HCT116 (cell line): Measurements from ENCODE around the gene HIVEP3. TPM values are rescaled to one million over a fixed set of nuclear protein-coding genes. Genes with fewer than 3 reads are reported as not detected.

ENCODE experiments used
- ATAC-seq: fragments of 200-7000 bp; cut with Tn5 transposase; 2 replicates; pipeline ENCODE4 v1.9.1; 2020; ENCODE audit warnings: mild to moderate bottlenecking, moderate library complexity
- BruUV-seq: library from RNA; stranded (reverse); fragments of 400-500 nt; replicated peaks from 2 replicates; lab custom pipeline; 2021; lab: Mats Ljungman, UMichigan
- CTCF ChIA-PET: fragments of 300-600 bp; sonication (Branson Sonifier 250); formaldehyde crosslinking; loops from one replicate; lab custom pipeline; 2021; ENCODE audit warnings: antibody characterized with exemption; lab: Charles Lee
- POLR2A ChIA-PET: fragments of 300-600, 350-600 bp; sonication (Branson Sonifier 250); formaldehyde crosslinking; loops from one replicate; lab custom pipeline; 2021; ENCODE audit warnings: antibody characterized with exemption; lab: Charles Lee
- RAD21 ChIA-PET, 2 experiments: fragments of 300-600 bp; sonication (Branson Sonifier 250); formaldehyde crosslinking; loops; one replicate each; lab custom pipeline; 2023; ENCODE audit warnings: low total read pairs in 2 of 2; ENCODE audit not compliant: uncharacterized antibody in 2 of 2, unreplicated experiment in 2 of 2, low non-redundant PET in 1 of 2; lab: Charles Lee
- DNase-seq: peaks from one replicate; pipeline ENCODE4 v3.0.0-alpha.2; 2010; ENCODE audit warnings: low read depth, low spot score
- H2AFZ ChIP-seq: fragments of 200-600 bp; shearing (Covaris generic), sonication (generic); 2 replicates; pipeline ENCODE4 v1.6.1; 2017; ENCODE audit warnings: low read depth, mixed run types, mixed read lengths, antibody characterized with exemption, low read length; ENCODE audit not compliant: poor library complexity, severe bottlenecking
- H3K27ac ChIP-seq: 2 replicates; pipeline ENCODE4 v1.5.1; 2012; ENCODE audit warnings: low read depth, low read length
- H3K27me3 ChIP-seq: fragments of 200-600 bp; sonication (generic); 2 replicates; pipeline ENCODE4 v1.6.1; 2016; ENCODE audit warnings: mixed run types, low read length, mixed read lengths; ENCODE audit not compliant: insufficient read depth
- H3K36me3 ChIP-seq, 2 experiments: fragments of 200-500 bp in 1 of 2; fragments of 200-600 bp in 1 of 2; sonication (Bioruptor generic) in 1 of 2; sonication (generic) in 1 of 2; 2 replicates each; pipeline versions ENCODE4 v1.5.1 to v1.6.1; 2014 to 2016; ENCODE audit warnings: low read length in 2 of 2, inconsistent platforms in 1 of 2, mixed read lengths in 1 of 2, mixed run types in 1 of 2; ENCODE audit not compliant: insufficient read depth in 2 of 2, control insufficient read depth in 1 of 2
- H3K4me1 ChIP-seq, 2 experiments: fragments of 200-600 bp in 1 of 2; sonication (generic) in 1 of 2; 2 replicates each; pipeline versions ENCODE4 v1.5.1 to v1.6.1; 2012 to 2017; ENCODE audit warnings: low read length in 2 of 2, inconsistent platforms in 1 of 2, mild to moderate bottlenecking in 1 of 2, mixed read lengths in 1 of 2, mixed run types in 1 of 2, moderate library complexity in 1 of 2; ENCODE audit not compliant: insufficient read depth in 2 of 2, control insufficient read depth in 1 of 2
- H3K4me2 ChIP-seq: fragments of 200-600 bp; sonication (generic); 2 replicates; pipeline ENCODE4 v1.6.1; 2017; ENCODE audit warnings: mixed run types, low read length, mixed read lengths
- H3K4me3 ChIP-seq, 2 experiments: fragments of 200-600 bp in 1 of 2; sonication (generic) in 1 of 2; replicated peaks in 1 of 2; 2 replicates each; pipeline ENCODE4 v1.5.1; 2011 to 2016; ENCODE audit warnings: low read length in 2 of 2, control low read depth in 1 of 2, low read depth in 1 of 2, mild to moderate bottlenecking in 1 of 2, mixed read lengths in 1 of 2, mixed run types in 1 of 2
- H3K79me2 ChIP-seq: fragments of 200-600 bp; sonication (generic); 2 replicates; pipeline ENCODE4 v1.6.1; 2017; ENCODE audit warnings: mild to moderate bottlenecking, mixed run types, low read length, moderate library complexity, mixed read lengths; ENCODE audit not compliant: insufficient read depth
- H3K9ac ChIP-seq: fragments of 200-600 bp; sonication (generic); 2 replicates; pipeline ENCODE4 v1.6.1; 2016; ENCODE audit warnings: low read length, mixed read lengths
- H3K9me2 ChIP-seq: fragments of 200-600 bp; sonication (generic), shearing (Covaris generic); 2 replicates; pipeline ENCODE4 v1.6.1; 2017; ENCODE audit warnings: mixed run types, mild to moderate bottlenecking, moderate library complexity; ENCODE audit not compliant: insufficient read depth
- H3K9me3 ChIP-seq, 2 experiments: fragments of 200-500 bp in 1 of 2; fragments of 200-600 bp in 1 of 2; sonication (Bioruptor generic) in 1 of 2; sonication (generic) in 1 of 2; 2 replicates each; pipeline ENCODE4 v1.6.1; 2014 to 2017; ENCODE audit warnings: low read length in 2 of 2, mixed read lengths in 2 of 2, inconsistent platforms in 1 of 2, low read depth in 1 of 2, mild to moderate bottlenecking in 1 of 2, mixed run types in 1 of 2, moderate library complexity in 1 of 2; ENCODE audit not compliant: control insufficient read depth in 1 of 2, insufficient read depth in 1 of 2
- H4K20me1 ChIP-seq: fragments of 200-600 bp; sonication (generic), shearing (Covaris generic); 2 replicates; pipeline ENCODE4 v1.6.1; 2017; ENCODE audit warnings: mixed run types, mild to moderate bottlenecking, moderate library complexity; ENCODE audit not compliant: insufficient read depth
- EGR1 ChIP-seq: IDR thresholded peaks from 2 replicates; pipeline ENCODE4 v1.6.1; 2012; ENCODE audit warnings: low read depth
- ELF1 ChIP-seq: IDR thresholded peaks from 2 replicates; pipeline ENCODE4 v1.6.1; 2012; ENCODE audit warnings: low read depth, borderline replicate concordance
- FOSL1 ChIP-seq: IDR thresholded peaks from 2 replicates; pipeline ENCODE4 v1.6.1; 2012; ENCODE audit warnings: low read depth
- JUND ChIP-seq: IDR thresholded peaks from 2 replicates; pipeline ENCODE4 v1.6.1; 2012
- SIN3A ChIP-seq: IDR thresholded peaks from 2 replicates; pipeline ENCODE4 v1.6.1; 2012; ENCODE audit warnings: low read depth
- SRF ChIP-seq: IDR thresholded peaks from 2 replicates; pipeline ENCODE4 v1.6.1; 2012; ENCODE audit warnings: low read depth
- YY1 ChIP-seq: IDR thresholded peaks from 2 replicates; pipeline ENCODE4 v1.6.1; 2011; ENCODE audit warnings: low read length, low read depth, moderate library complexity, mild to moderate bottlenecking; ENCODE audit not compliant: insufficient replicate concordance; ENCODE audit errors: extremely low read depth
- intact Hi-C: fragments of 100-400 bp; cut with micrococcal nuclease; formaldehyde crosslinking; loops from 2 replicates; pipeline ENCODE4 v1.10.0; 2022
- total RNA-seq: library from RNA; stranded (reverse); gene quantifications from one replicate; pipeline ENCODE4 v1.2.1, GENCODE V29; 2021; ENCODE audit not compliant: unreplicated experiment
- TF ChIP-seq, protein P1 (sequence below): IDR thresholded peaks from 2 replicates; pipeline ENCODE4 v1.6.1; 2012
- TF ChIP-seq, protein P2 (sequence below): IDR thresholded peaks from 2 replicates; pipeline ENCODE4 v1.6.1; 2012; ENCODE audit warnings: low read depth
- TF ChIP-seq, protein P3 (sequence below), 3 experiments: fragments of 200-600 bp in 1 of 3; sonication (generic) in 1 of 3; IDR thresholded peaks in 2 of 3; conservative IDR thresholded peaks in 1 of 3; 2 replicates each; pipeline ENCODE4 v1.5.1; 2012 to 2017; ENCODE audit warnings: low read depth in 2 of 3, low read length in 2 of 3, antibody characterized with exemption in 1 of 3, borderline replicate concordance in 1 of 3, control low read depth in 1 of 3, mild to moderate bottlenecking in 1 of 3, mixed read lengths in 1 of 3, mixed run types in 1 of 3, moderate library complexity in 1 of 3; ENCODE audit not compliant: insufficient read depth in 1 of 3

The HIVEP3 gene
- total RNA-seq, 1 experiment from 2014 or later, result 7.1 TPM

DNA sequence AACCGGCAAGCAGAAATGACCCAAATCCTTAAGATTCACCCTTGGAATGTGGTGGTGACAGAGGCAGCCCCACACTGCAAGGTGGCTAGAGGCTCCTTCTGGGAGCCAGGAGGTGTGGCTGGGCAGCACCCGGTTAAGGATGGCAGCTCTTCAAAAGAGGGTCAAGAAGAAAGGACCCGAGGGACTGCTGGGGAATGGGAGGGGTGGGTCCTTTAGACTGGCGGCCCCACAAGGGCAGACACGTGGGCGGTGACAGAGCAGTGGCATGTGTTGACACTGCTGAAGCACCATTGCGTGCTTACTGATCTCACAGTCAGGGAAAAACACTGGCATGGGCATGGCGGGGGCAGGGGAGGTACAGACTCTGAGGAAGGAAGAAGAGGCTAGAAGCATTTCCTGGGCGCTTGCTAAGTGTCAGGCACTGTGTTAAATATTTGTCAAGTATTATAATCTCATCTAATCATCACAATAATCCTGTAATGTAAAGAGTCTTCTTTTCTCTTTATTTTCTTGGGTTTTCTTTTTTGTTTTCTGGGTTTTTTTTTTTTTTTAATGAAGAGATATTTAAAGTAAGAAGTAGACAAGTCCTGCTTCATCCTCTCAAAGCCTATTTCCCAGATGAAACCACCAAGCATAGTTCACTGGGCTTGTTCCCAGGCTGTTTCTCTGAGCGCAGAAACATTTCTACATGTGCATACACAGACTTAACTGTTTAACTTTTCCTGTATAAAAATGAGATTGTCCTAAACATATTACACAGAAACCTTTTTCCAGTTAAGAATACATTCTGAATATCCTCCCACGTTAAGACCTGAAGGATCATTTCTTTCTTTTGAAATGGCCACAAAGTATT is 268.5 kb downstream of the HIVEP3 start:
- Histone ChIP-seq H3K9me3 (no peaks in the 10 kb centered on the region), H3K4me2 (peak overlapping the region; percentile 50), H3K9me2 (no peaks in the 10 kb centered on the region), H3K36me3 (no peaks in the 10 kb centered on the region), H3K79me2 (no peaks in the 10 kb centered on the region), H2AFZ (no peak overlapping the region), H3K4me1 (peaks cover 13 to 14% of the 10 kb centered on the region in 2 experiments; a peak in 3 of 4 replicates), H3K27ac (no peak overlapping the region), H3K9ac (no peak overlapping the region), H3K27me3 (no peaks in the 10 kb centered on the region), H4K20me1 (no peaks in the 10 kb centered on the region), H3K4me3 (no peak overlapping the region)
- intact Hi-C loops, result no loop called here
- TF ChIP-seq EGR1, result peak; percentile 65
- TF ChIP-seq, protein P1, sequence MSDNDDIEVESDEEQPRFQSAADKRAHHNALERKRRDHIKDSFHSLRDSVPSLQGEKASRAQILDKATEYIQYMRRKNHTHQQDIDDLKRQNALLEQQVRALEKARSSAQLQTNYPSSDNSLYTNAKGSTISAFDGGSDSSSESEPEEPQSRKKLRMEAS, result peak; percentile 64
- TF ChIP-seq FOSL1, result no peak
- DNase-seq (no peak), ATAC-seq (peak; percentile 71)
- BruUV-seq, result no TSS peak
- ChIA-PET POLR2A (no interaction called here), RAD21 (no interaction called here), CTCF (no interaction called here)

DNA sequence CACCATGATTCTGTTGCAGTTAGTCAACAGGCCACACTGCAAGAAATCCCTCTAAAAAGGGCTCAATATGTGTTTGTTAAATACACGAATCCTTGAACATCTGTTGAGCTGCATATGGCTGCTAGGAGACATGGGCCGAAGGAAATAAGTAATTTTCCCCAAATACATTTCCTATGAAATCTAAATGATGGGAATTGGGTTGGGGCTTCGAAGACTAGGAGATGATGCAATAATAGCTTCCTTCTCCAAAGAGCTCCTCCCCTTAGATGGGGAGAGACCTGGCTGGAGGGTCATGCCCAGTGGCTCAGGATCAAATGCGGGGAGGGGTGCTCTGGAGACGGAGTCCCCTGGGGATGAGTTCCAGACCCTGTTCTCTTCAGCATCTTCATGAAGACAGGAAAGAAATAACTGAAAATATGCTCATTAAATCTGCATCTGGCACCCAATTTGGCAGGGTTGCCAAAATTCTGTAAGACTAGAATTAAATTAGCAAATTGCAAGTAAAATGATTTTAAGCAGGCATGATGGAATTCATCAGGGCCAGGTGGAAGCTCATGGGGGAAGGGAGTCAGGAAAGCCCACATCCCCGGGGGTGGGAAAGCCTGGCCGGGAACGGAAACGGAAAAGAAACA is 269.2 kb downstream of the HIVEP3 start:
- no peak for DNase-seq
- no peak overlapping the region for H3K27ac ChIP-seq
- no peak overlapping the region for H3K4me3 ChIP-seq
- H3K9me3 ChIP-seq, result no peaks in the 10 kb centered on the region
- ATAC-seq, result no peak
- H3K4me2 ChIP-seq, result peak overlapping the region; percentile 50
- H4K20me1 ChIP-seq, result no peaks in the 10 kb centered on the region
- ChIA-PET RAD21 (no interaction called here), POLR2A (no interaction called here), CTCF (no interaction called here)
- H3K4me1 ChIP-seq, result peaks cover 13 to 14% of the 10 kb centered on the region in 2 experiments; a peak in 3 of 4 replicates
- no peaks in the 10 kb centered on the region for H3K9me2 ChIP-seq
- H3K9ac ChIP-seq, result no peak overlapping the region
- H2AFZ ChIP-seq, result no peak overlapping the region
- intact Hi-C loops, result no loop called here
- BruUV-seq, result no TSS peak
- H3K36me3 ChIP-seq, result no peaks in the 10 kb centered on the region
- no peaks in the 10 kb centered on the region for H3K79me2 ChIP-seq
- H3K27me3 ChIP-seq, result no peaks in the 10 kb centered on the region
- TF ChIP-seq YY1 (no peak), JUND (no peak), SIN3A (no peak), ELF1 (no peak), SRF (no peak)
- TF ChIP-seq, protein P2, sequence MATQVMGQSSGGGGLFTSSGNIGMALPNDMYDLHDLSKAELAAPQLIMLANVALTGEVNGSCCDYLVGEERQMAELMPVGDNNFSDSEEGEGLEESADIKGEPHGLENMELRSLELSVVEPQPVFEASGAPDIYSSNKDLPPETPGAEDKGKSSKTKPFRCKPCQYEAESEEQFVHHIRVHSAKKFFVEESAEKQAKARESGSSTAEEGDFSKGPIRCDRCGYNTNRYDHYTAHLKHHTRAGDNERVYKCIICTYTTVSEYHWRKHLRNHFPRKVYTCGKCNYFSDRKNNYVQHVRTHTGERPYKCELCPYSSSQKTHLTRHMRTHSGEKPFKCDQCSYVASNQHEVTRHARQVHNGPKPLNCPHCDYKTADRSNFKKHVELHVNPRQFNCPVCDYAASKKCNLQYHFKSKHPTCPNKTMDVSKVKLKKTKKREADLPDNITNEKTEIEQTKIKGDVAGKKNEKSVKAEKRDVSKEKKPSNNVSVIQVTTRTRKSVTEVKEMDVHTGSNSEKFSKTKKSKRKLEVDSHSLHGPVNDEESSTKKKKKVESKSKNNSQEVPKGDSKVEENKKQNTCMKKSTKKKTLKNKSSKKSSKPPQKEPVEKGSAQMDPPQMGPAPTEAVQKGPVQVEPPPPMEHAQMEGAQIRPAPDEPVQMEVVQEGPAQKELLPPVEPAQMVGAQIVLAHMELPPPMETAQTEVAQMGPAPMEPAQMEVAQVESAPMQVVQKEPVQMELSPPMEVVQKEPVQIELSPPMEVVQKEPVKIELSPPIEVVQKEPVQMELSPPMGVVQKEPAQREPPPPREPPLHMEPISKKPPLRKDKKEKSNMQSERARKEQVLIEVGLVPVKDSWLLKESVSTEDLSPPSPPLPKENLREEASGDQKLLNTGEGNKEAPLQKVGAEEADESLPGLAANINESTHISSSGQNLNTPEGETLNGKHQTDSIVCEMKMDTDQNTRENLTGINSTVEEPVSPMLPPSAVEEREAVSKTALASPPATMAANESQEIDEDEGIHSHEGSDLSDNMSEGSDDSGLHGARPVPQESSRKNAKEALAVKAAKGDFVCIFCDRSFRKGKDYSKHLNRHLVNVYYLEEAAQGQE, result no peak
- TF ChIP-seq, protein P3, sequence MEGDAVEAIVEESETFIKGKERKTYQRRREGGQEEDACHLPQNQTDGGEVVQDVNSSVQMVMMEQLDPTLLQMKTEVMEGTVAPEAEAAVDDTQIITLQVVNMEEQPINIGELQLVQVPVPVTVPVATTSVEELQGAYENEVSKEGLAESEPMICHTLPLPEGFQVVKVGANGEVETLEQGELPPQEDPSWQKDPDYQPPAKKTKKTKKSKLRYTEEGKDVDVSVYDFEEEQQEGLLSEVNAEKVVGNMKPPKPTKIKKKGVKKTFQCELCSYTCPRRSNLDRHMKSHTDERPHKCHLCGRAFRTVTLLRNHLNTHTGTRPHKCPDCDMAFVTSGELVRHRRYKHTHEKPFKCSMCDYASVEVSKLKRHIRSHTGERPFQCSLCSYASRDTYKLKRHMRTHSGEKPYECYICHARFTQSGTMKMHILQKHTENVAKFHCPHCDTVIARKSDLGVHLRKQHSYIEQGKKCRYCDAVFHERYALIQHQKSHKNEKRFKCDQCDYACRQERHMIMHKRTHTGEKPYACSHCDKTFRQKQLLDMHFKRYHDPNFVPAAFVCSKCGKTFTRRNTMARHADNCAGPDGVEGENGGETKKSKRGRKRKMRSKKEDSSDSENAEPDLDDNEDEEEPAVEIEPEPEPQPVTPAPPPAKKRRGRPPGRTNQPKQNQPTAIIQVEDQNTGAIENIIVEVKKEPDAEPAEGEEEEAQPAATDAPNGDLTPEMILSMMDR (IDR thresholded peaks at IDR 0.05 in 2 of 3, conservative IDR thresholded peaks at IDR 0.05 in 1 of 3; ENCODE audit: borderline replicate concordance in 1 of 3, insufficient read depth in 1 of 3, low read depth in 2 of 3, low read length in 2 of 3), result no peak
